Sigmoid colon (tissue), 7 donors: ENCODE measurements around the gene GATA2. TPM values are rescaled to one million over a fixed set of nuclear protein-coding genes. Genes with fewer than 3 reads are reported as not detected.

Experiments used
- DNase-seq: peaks from one replicate; pipeline ENCODE4 v3.0.0-alpha.2; 2019
- H3K27ac ChIP-seq, 4 donors: fragments of 200-600 bp; sonication (generic); one replicate each; pipeline ENCODE4 v1.5.1; 2016 to 2019; ENCODE audit warnings: mild to moderate bottlenecking in 1 of 4
- H3K27me3 ChIP-seq, 3 donors: fragments of 200-600 bp; sonication (generic); one replicate each; pipeline ENCODE4 v1.5.1; 2019; ENCODE audit warnings: mild to moderate bottlenecking in 1 of 3
- H3K36me3 ChIP-seq, 4 donors: fragments of 200-600 bp; sonication (generic); one replicate each; pipeline ENCODE4 v1.5.1; 2016 to 2019
- H3K4me1 ChIP-seq, 4 donors: fragments of 200-600 bp; sonication (generic); one replicate each; pipeline ENCODE4 v1.5.1; 2017 to 2019
- H3K4me3 ChIP-seq, 4 donors: fragments of 200-600 bp; sonication (generic); one replicate each; pipeline ENCODE4 v1.5.1; 2017 to 2019; ENCODE audit warnings: mild to moderate bottlenecking in 2 of 4, moderate library complexity in 1 of 4
- H3K9me3 ChIP-seq, 4 donors: fragments of 200-600 bp in 3 of 4; sonication (generic) in 3 of 4; one replicate each; pipeline versions ENCODE4 v1.5.1 to v1.6.1; 2013 to 2019
- EP300 ChIP-seq, 4 donors: sonication (generic); formaldehyde crosslinking; IDR thresholded peaks; one replicate each; pipeline ENCODE4 v1.6.1; 2017; ENCODE audit warnings: antibody characterized with exemption in 4 of 4
- POLR2A ChIP-seq, 2 donors: fragments of 450-650 bp; IDR thresholded peaks; one replicate each; pipeline ENCODE4 v1.6.1; 2016; ENCODE audit warnings: antibody characterized with exemption in 2 of 2, mild to moderate bottlenecking in 2 of 2, moderate library complexity in 2 of 2
- POLR2AphosphoS5 ChIP-seq, 4 donors: sonication (generic); formaldehyde crosslinking; IDR thresholded peaks; one replicate each; pipeline ENCODE4 v1.6.1; 2017; ENCODE audit warnings: antibody characterized with exemption in 4 of 4
- WGBS, 2 donors: extraction: QIAGEN DNeasy Blood & Tissue Kit; methylation state at CpG; one replicate each; pipeline ENCODE4 v1.1.7; 2013; 5-methylcytosine and 5-hydroxymethylcytosine counted together
- intact Hi-C: fragments of 100-400 bp; cut with DNase I; formaldehyde crosslinking; loops from one replicate; pipeline ENCODE4 v1.15.1; 2023
- polyA plus RNA-seq, 3 donors: library from polyadenylated mRNA; stranded (reverse); fragments of 200-250 nt; gene quantifications; one replicate each; pipeline ENCODE4 v1.2.3, GENCODE V29; 2013
- total RNA-seq, 4 donors: library from RNA; depleted of rRNA; stranded (reverse); fragments of >200 nt; gene quantifications; one replicate each; pipeline ENCODE4 v1.1.0, GENCODE V29; 2016
- TF ChIP-seq, protein P1 (sequence below), 4 experiments: fragments of 450-650 bp in 3 of 4; fragments of 200-600 bp in 1 of 4; IDR thresholded peaks; one replicate each; pipeline ENCODE4 v1.5.1; 2016 to 2019; ENCODE audit warnings: antibody characterized with exemption in 4 of 4, mild to moderate bottlenecking in 3 of 4, moderate library complexity in 2 of 4
- donor health status: healthy with polysubstance abuse.
- donor health status: Bipolar disorder and iron deficiency.
- donor health status: healthy.

GATA2 gene
- total and polyA plus RNA-seq, 7 donors, result 0.46 to 6.6 (median 3.5) TPM

DNA sequence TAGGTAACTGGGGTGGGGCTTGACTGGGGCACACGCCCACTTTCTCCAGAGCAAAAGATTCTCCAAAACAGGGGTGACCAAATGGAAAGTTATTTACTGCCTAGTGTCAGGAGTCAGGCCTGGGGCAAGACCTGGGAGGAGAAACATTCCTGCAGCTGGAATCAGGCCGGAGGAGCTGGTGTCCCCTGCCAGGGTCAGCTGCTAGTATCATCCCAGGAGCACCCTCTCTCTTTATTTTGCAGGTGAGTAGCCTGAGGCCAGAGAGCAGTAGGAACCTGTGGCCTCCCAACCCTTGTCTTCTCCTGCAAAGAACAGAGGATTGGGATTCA is 59.2 kb downstream of the GATA2 start:
- peaks cover 0 to 14% (median 12%) of the 10 kb centered on the region in 4 donors for H3K4me1 ChIP-seq
- H3K9me3 ChIP-seq, result no peaks in the 10 kb centered on the region
- DNase-seq, result no peak
- intact Hi-C loops, result no loop called here
- WGBS, 2 donors, result 41 to 69% methylated on average over 2 of the region's 2 CpGs
- H3K36me3 ChIP-seq, result no peaks in the 10 kb centered on the region
- no peak overlapping the region for H3K4me3 ChIP-seq
- H3K27ac ChIP-seq, result no peak overlapping the region
- TF ChIP-seq POLR2AphosphoS5 (IDR thresholded peaks at IDR 0.05), result no peak
- no peak for TF ChIP-seq POLR2A (IDR thresholded peaks at IDR 0.05)
- no peak for TF ChIP-seq EP300 (IDR thresholded peaks at IDR 0.05)
- TF ChIP-seq, protein P1, sequence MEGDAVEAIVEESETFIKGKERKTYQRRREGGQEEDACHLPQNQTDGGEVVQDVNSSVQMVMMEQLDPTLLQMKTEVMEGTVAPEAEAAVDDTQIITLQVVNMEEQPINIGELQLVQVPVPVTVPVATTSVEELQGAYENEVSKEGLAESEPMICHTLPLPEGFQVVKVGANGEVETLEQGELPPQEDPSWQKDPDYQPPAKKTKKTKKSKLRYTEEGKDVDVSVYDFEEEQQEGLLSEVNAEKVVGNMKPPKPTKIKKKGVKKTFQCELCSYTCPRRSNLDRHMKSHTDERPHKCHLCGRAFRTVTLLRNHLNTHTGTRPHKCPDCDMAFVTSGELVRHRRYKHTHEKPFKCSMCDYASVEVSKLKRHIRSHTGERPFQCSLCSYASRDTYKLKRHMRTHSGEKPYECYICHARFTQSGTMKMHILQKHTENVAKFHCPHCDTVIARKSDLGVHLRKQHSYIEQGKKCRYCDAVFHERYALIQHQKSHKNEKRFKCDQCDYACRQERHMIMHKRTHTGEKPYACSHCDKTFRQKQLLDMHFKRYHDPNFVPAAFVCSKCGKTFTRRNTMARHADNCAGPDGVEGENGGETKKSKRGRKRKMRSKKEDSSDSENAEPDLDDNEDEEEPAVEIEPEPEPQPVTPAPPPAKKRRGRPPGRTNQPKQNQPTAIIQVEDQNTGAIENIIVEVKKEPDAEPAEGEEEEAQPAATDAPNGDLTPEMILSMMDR (IDR thresholded peaks at IDR 0.05), result no peak
- H3K27me3 ChIP-seq, result peaks cover 13 to 62% (median 53%) of the 10 kb centered on the region in 3 donors

DNA sequence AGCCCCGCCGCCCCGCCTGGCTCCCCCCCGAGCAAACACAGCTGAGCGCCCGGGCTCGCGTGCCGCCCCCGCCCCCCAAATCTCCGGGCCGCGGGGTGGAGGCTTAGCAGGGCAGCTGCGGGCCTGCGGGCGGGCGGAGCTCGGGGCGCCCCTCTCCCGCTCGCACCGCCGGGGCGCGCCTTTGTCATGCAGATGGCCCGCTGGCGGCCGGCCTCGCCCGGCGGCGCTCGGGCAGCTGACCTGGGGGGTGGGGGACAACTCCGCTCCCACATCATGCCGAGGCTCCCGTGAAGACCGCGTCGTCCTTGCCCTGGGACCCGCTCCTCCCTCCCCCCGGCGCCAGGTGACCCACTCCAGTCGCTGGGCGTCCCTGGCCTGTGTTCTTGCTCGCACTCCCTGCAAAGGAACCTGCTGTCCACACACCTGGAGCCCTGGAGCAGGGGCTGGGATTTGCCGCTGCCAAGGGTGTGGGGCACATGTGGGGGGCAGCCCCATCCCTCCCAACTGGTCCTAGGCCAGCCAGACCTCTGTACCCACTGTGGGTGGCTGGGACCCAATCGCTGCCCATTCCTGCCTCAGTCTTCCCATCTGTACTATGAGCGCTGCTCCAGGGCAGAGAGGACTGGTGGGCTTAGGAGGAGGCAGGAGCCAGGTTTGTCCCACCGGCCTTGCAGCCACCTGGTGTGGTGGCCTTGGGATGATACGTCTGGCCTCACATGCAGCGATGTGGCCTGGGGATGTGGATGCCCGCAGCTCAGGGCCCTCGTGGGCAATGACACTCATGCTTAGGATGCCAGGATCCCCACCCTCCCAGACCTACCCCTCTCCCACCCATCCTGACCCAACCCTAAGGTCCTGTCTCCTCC is 59.8 kb downstream of the GATA2 start:
- TF ChIP-seq, protein P1 (IDR thresholded peaks at IDR 0.05), result no peak
- TF ChIP-seq POLR2AphosphoS5 (IDR thresholded peaks at IDR 0.05) (no peak), EP300 (IDR thresholded peaks at IDR 0.05) (no peak), POLR2A (IDR thresholded peaks at IDR 0.05) (no peak)
- no peaks in the 10 kb centered on the region for H3K36me3 ChIP-seq
- no peak overlapping the region for H3K27ac ChIP-seq
- peaks cover 13 to 62% (median 53%) of the 10 kb centered on the region in 3 donors for H3K27me3 ChIP-seq
- intact Hi-C loops, result no loop called here
- 11 to 16% methylated on average over 53 of the region's 53 CpGs for WGBS, 2 donors
- no peak for DNase-seq
- H3K4me1 ChIP-seq, result peaks cover 0 to 14% (median 12%) of the 10 kb centered on the region in 4 donors
- H3K4me3 ChIP-seq, result peak overlapping the region in 3 of 4 donors; percentile 13 to 39 (median 36)
- no peaks in the 10 kb centered on the region for H3K9me3 ChIP-seq

DNA sequence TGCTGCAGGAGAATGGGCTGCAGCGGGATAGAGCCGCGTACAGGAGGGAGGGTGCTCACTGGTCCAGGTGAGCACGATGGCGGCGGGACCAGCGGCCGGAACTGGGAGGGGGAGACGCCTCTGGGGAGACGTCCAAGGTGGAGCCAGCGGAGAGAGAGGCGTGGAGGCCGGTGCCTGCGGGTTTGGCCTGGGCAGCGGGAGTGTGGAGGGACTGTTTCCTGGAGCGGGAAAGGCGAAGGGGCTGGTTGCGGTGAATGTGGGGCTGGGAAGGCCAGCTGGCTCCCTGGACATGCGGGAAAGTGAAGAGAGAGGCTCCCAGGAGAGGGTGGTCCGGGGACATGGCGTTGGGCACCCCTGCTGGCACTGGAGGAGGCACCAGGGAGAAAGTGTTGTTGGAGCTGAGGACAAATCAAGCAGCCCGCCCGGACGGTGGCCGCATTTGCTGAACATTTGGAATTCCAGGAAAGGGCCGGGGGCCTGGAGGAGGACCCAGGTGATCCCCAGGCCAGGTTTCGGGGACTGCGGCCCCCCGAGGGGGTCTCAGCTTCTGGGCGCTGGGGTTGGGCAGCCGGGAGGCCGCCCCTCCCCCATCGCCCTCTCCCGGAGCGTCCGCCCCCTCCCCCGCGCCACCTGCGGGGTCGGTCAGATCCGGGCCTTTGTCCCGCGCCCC is 60.6 kb downstream of the GATA2 start:
- Histone ChIP-seq H3K36me3 (no peaks in the 10 kb centered on the region), H3K4me1 (peaks cover 0 to 14% (median 12%) of the 10 kb centered on the region in 4 donors), H3K27me3 (peaks cover 13 to 69% (median 56%) of the 10 kb centered on the region in 3 donors), H3K27ac (no peak overlapping the region), H3K9me3 (no peaks in the 10 kb centered on the region), H3K4me3 (peak overlapping the region in 3 of 4 donors; percentile 13 to 39 (median 36))
- 4 to 11% methylated on average over 43 of the region's 43 CpGs for WGBS, 2 donors
- DNase-seq, result no peak
- TF ChIP-seq POLR2AphosphoS5 (IDR thresholded peaks at IDR 0.05), result no peak
- TF ChIP-seq EP300 (IDR thresholded peaks at IDR 0.05), result no peak
- intact Hi-C loops, result no loop called here

DNA sequence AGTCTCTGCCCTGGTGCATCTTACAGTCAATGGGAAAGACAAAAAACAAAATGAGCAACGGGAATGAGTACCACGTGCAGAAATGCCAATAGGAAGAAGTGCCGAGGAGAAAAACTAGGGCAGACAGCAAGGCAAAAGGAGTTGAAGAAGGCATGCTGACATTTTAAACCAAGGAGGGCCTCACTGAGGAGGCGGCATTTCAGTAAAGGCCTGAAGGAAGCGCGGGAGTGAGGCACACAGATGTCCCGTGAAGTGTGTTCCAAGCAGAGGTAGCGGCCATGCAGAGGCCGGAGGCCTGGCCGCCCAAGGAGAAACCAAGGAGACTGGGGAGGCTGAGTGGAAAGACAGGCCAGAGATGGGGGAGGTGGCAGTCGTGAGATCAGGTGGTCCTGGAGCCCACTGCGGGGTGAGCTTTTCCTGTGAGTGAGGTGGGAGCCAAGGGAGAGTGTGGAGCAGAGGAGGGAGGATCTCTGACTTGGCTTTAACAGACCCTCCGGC is 61.1 kb downstream of the GATA2 start:
- TF ChIP-seq EP300 (IDR thresholded peaks at IDR 0.05) (no peak), POLR2AphosphoS5 (IDR thresholded peaks at IDR 0.05) (no peak), POLR2A (IDR thresholded peaks at IDR 0.05) (no peak)
- TF ChIP-seq, protein P1 (IDR thresholded peaks at IDR 0.05), result no peak
- Histone ChIP-seq H3K9me3 (no peaks in the 10 kb centered on the region), H3K27ac (no peak overlapping the region), H3K4me1 (peaks cover 0 to 14% (median 12%) of the 10 kb centered on the region in 4 donors), H3K36me3 (no peaks in the 10 kb centered on the region), H3K27me3 (peaks cover 13 to 75% (median 56%) of the 10 kb centered on the region in 3 donors), H3K4me3 (no peak overlapping the region)
- DNase-seq, result no peak
- intact Hi-C loops, result no loop called here
- 64 to 77% methylated on average over 13 of the region's 13 CpGs for WGBS, 2 donors

DNA sequence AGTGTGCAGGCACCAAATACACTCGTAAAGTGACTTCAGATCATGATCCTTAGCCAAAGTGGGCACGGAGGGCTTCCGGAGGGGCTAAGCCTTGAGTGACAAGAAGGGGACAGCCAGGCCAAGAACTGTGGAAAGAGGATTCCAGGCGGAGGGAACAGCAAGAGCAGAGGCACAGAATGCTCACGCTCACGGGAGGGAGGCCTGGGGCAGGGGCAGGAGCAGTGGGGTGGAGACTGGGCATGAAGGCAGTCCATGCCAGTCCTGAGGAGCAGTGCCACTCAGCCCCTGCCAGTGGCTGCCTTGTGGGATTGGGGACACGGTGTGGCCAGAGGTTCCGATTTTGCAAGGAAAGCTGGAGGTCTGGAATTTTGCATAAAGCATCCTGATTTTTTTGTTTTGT is 62.3 kb downstream of the GATA2 start:
- peaks cover 13 to 84% (median 62%) of the 10 kb centered on the region in 3 donors for H3K27me3 ChIP-seq
- intact Hi-C loops, result no loop called here
- H3K27ac ChIP-seq, result no peak overlapping the region
- H3K9me3 ChIP-seq, result no peaks in the 10 kb centered on the region
- 69 to 83% methylated on average over 8 of the region's 8 CpGs for WGBS, 2 donors
- DNase-seq, result no peak
- H3K36me3 ChIP-seq, result no peaks in the 10 kb centered on the region
- H3K4me3 ChIP-seq, result no peak overlapping the region
- TF ChIP-seq POLR2A (IDR thresholded peaks at IDR 0.05) (no peak), POLR2AphosphoS5 (IDR thresholded peaks at IDR 0.05) (no peak), EP300 (IDR thresholded peaks at IDR 0.05) (no peak)
- TF ChIP-seq, protein P1 (IDR thresholded peaks at IDR 0.05), result no peak
- H3K4me1 ChIP-seq, result peaks cover 0 to 22% (median 20%) of the 10 kb centered on the region in 4 donors
